H54 (cell line): ENCODE measurements around the gene PRRX1.

Experiments used
- DNase-seq: peaks from one replicate; pipeline ENCODE4 v3.0.0; 2011; ENCODE audit warnings: low spot score, mixed read lengths; ENCODE audit not compliant: insufficient read length
- FAIRE-seq: peaks from 3 replicates; lab custom pipeline; 2011; peaks lifted over from hg19 to GRCh38; lab: Jason Lieb, UNC
- POLR2A ChIP-seq: IDR thresholded peaks from 2 replicates; pipeline ENCODE4 v1.6.1; 2011; ENCODE audit warnings: low read depth, mild to moderate bottlenecking, low read length

The PRRX1 gene

GRCh38 chr1:170670802-170671628 is 7.1 kb downstream of the PRRX1 start:
- no peak for DNase-seq
- FAIRE-seq = no peak
- TF ChIP-seq POLR2A = no peak

GRCh38 chr1:170671629-170671963 is 7.7 kb downstream of the PRRX1 start:
- DNase-seq (no peak), FAIRE-seq (no peak)
- TF ChIP-seq POLR2A = no peak

GRCh38 chr1:170672316-170672715 is 8.4 kb downstream of the PRRX1 start:
- TF ChIP-seq POLR2A = no peak
- no peak for FAIRE-seq
- no peak for DNase-seq

- no peak for TF ChIP-seq POLR2A
- no peak for DNase-seq
- no peak for FAIRE-seq
Observed at GRCh38 chr1:170674239-170674638, 10.3 kb downstream of the PRRX1 start.

- DNase-seq (no peak), FAIRE-seq (no peak)
- TF ChIP-seq POLR2A = no peak
Observed at GRCh38 chr1:170674986-170675385, 11.1 kb downstream of the PRRX1 start.

GRCh38 chr1:170675865-170676264 is 11.9 kb downstream of the PRRX1 start:
- FAIRE-seq = no peak

GRCh38 chr1:170676628-170677027 is 12.7 kb downstream of the PRRX1 start:
- TF ChIP-seq POLR2A = no peak
- no peak for DNase-seq
- no peak for FAIRE-seq

More at GRCh38 chr1:170675865-170676264, 11.9 kb downstream of the PRRX1 start:
- TF ChIP-seq POLR2A = no peak
- DNase-seq = no peak

- FAIRE-seq (no peak), DNase-seq (no peak)
- TF ChIP-seq POLR2A = no peak
Observed at GRCh38 chr1:170678027-170678600, 14.2 kb downstream of the PRRX1 start.

GRCh38 chr1:170680428-170680827 is 16.5 kb downstream of the PRRX1 start:
- DNase-seq (no peak), FAIRE-seq (no peak)
- no peak for TF ChIP-seq POLR2A

- TF ChIP-seq POLR2A = no peak
- FAIRE-seq (no peak), DNase-seq (no peak)
Observed at GRCh38 chr1:170682169-170682568, 18.2 kb downstream of the PRRX1 start.

- DNase-seq (no peak), FAIRE-seq (no peak)
- TF ChIP-seq POLR2A = no peak
Observed at GRCh38 chr1:170682809-170683208, 18.9 kb downstream of the PRRX1 start.

- DNase-seq = no peak
- no peak for TF ChIP-seq POLR2A
- no peak for FAIRE-seq
Observed at GRCh38 chr1:170685166-170685565, 21.2 kb downstream of the PRRX1 start.

GRCh38 chr1:170686291-170686690 is 22.4 kb downstream of the PRRX1 start:
- DNase-seq (no peak), FAIRE-seq (no peak)
- TF ChIP-seq POLR2A = no peak

- FAIRE-seq = no peak
- no peak for DNase-seq
- no peak for TF ChIP-seq POLR2A
Observed at GRCh38 chr1:170687621-170688020, 23.7 kb downstream of the PRRX1 start.

GRCh38 chr1:170691258-170691657 is 27.3 kb downstream of the PRRX1 start:
- FAIRE-seq = no peak
- DNase-seq = no peak
- no peak for TF ChIP-seq POLR2A
